Measurements from ENCODE around the gene GPR85.

The GPR85 gene

DNA sequence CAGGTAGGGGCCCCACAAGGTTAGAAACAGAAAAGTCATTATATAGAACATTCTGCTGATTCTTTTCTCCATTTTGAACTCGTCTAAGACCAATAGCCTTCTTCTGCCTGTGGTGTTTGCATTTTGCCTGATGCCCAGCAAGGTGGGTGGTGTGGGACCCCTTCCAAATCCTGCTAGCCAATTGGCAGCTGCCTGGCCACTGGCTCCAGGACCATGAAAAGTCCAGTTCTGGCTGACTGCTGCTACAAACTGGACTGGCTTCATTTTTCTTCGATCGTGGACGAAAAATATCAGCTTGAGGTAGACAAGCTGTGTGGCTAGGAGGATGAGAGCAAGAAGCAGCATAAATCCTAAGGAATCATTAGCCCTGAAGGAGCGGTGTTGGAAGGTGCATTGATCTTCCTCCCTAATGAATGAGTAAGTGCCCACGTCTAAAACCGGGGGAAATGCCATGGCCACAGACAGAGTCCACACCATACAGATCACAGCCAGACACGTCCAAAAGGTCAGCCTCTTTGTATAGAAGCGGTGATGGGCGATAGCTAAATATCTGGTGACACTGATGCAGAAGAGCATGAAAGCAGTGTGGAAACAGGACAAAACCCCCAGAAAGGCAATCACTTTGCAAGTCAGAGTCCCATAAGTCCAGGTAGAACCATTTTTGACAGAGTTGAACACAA lies 2.7 kb downstream of the GPR85 start:
- H3K36me3 ChIP-seq (ENCODE audit: insufficient read depth, insufficient read length, low read length), result no peaks in the 10 kb centered on the region
- H3K27me3 ChIP-seq (ENCODE audit: insufficient read depth, insufficient read length), result no peaks in the 10 kb centered on the region
- no peak overlapping the region for H3K9ac ChIP-seq (ENCODE audit: insufficient read length, low read depth)
- TF ChIP-seq SUZ12 (IDR thresholded peaks at IDR 0.05; ENCODE audit: extremely low read depth, insufficient read depth, insufficient read length), result no peak
- TF ChIP-seq YY1 (IDR thresholded peaks at IDR 0.05; ENCODE audit: insufficient read depth, insufficient read length), result no peak
- TF ChIP-seq ZNF274 (IDR thresholded peaks at IDR 0.05; ENCODE audit: low read depth, low read length), result no peak
- DNase-seq (ENCODE audit: low read depth, low spot score), result no peak
- no peak overlapping the region for H3K4me3 ChIP-seq (ENCODE audit: insufficient read length, low read depth)
- H3K9me3 ChIP-seq (ENCODE audit: insufficient read depth, low read length), result no peaks in the 10 kb centered on the region
- peaks cover 2% of the 10 kb centered on the region for H3K4me1 ChIP-seq (ENCODE audit: insufficient read depth, insufficient read length)

DNA sequence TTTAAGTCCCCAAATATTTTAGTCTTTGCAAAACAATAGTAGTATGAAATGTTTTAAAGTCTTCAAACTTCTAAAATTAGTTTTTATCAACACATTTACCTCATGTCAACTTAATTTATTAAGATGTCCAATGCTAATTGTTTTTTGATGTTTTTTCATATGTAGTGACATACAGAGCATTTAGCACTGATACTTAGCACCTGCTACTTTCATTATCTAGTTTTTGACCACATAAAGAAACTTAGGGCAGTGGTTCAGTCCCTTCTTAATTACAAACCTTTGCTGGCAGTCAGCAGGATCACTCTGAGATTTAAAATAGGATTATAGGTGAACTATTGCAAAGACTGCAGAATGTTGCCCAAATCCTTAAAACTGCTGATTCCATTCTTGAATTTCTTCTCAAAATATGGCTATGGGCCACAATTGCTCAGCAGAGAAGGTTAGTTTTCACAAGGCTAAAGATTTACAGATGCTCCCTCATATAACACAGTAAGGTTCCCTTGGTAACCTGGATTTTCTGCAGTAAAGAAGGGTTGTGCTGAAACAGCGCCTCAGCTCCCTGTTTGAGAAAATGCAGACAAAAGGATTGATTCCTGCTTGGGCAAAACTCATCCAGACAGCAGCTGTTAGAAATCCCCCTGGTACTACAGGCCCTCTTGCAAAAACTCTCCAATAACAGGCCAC lies 3.4 kb downstream of the GPR85 start:
- Histone ChIP-seq H3K36me3 (ENCODE audit: insufficient read depth, insufficient read length, low read length) (no peaks in the 10 kb centered on the region), H3K4me1 (ENCODE audit: insufficient read depth, insufficient read length) (peaks cover 2% of the 10 kb centered on the region), H3K4me3 (ENCODE audit: insufficient read length, low read depth) (no peak overlapping the region), H3K9ac (ENCODE audit: insufficient read length, low read depth) (no peak overlapping the region), H3K9me3 (ENCODE audit: insufficient read depth, low read length) (no peaks in the 10 kb centered on the region), H3K27me3 (ENCODE audit: insufficient read depth, insufficient read length) (no peaks in the 10 kb centered on the region)
- DNase-seq (ENCODE audit: low read depth, low spot score), result no peak
- no peak for TF ChIP-seq YY1 (IDR thresholded peaks at IDR 0.05; ENCODE audit: insufficient read depth, insufficient read length)
- TF ChIP-seq ZNF274 (IDR thresholded peaks at IDR 0.05; ENCODE audit: low read depth, low read length), result no peak
- TF ChIP-seq SUZ12 (IDR thresholded peaks at IDR 0.05; ENCODE audit: extremely low read depth, insufficient read depth, insufficient read length), result no peak

DNA sequence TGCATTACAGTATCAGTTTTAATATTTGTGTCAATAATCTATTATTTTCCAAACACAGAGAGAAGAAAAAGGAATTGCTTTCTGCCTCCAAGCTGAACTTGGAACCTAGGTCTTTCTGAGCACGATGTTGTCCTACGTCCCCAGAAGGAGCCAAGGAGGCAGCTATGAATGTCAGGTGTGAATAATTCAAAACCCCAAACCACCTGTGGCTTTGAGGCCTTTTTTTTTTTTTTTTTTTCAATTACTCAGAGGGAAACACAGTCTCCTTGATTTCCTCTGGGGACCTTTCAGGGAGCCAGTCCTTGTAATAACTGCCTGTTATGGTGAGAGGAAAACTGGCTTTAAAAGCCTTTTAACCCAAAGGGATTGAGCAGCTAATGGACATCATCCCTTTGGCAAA lies 8.3 kb downstream of the GPR85 start:
- no peak for TF ChIP-seq SUZ12 (IDR thresholded peaks at IDR 0.05; ENCODE audit: extremely low read depth, insufficient read depth, insufficient read length)

DNA sequence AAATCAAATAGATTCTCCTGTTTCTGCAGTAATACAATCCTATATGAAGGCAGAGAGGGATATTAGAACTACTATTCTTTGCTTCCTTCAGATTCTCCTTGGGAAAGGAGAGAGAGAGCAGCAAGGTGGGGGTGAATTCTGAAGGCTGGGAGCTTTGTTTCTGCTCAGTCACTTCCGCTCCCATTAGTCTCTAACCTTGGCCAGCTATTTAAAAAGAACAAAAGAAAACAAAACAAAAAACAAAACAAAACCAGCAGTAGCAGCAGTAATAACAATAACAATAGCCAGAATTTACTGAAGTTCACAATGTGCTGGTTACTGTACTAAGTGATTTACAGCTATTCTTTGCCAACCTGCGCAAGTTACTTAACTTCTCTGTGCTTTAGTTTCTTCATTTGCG lies 9.9 kb downstream of the GPR85 start:
- H3K4me3 ChIP-seq (ENCODE audit: insufficient read length, low read depth), result no peak overlapping the region
- H3K27me3 ChIP-seq (ENCODE audit: insufficient read depth, insufficient read length), result no peaks in the 10 kb centered on the region
- no peaks in the 10 kb centered on the region for H3K4me1 ChIP-seq (ENCODE audit: insufficient read depth, insufficient read length)
- TF ChIP-seq ZNF274 (IDR thresholded peaks at IDR 0.05; ENCODE audit: low read depth, low read length) (no peak), YY1 (IDR thresholded peaks at IDR 0.05; ENCODE audit: insufficient read depth, insufficient read length) (no peak), SUZ12 (IDR thresholded peaks at IDR 0.05; ENCODE audit: extremely low read depth, insufficient read depth, insufficient read length) (no peak)
- H3K36me3 ChIP-seq (ENCODE audit: insufficient read depth, insufficient read length, low read length), result no peaks in the 10 kb centered on the region
- DNase-seq (ENCODE audit: low read depth, low spot score), result no peak
- no peak overlapping the region for H3K9ac ChIP-seq (ENCODE audit: insufficient read length, low read depth)
- no peaks in the 10 kb centered on the region for H3K9me3 ChIP-seq (ENCODE audit: insufficient read depth, low read length)

More for the DNA sequence above, 8.3 kb downstream of the GPR85 start:
- H3K9me3 ChIP-seq (ENCODE audit: insufficient read depth, low read length), result no peaks in the 10 kb centered on the region
- H3K36me3 ChIP-seq (ENCODE audit: insufficient read depth, insufficient read length, low read length), result no peaks in the 10 kb centered on the region
- H3K27me3 ChIP-seq (ENCODE audit: insufficient read depth, insufficient read length), result no peaks in the 10 kb centered on the region
- no peaks in the 10 kb centered on the region for H3K4me1 ChIP-seq (ENCODE audit: insufficient read depth, insufficient read length)
- H3K4me3 ChIP-seq (ENCODE audit: insufficient read length, low read depth), result no peak overlapping the region
- DNase-seq (ENCODE audit: low read depth, low spot score), result no peak
- H3K9ac ChIP-seq (ENCODE audit: insufficient read length, low read depth), result no peak overlapping the region

DNA sequence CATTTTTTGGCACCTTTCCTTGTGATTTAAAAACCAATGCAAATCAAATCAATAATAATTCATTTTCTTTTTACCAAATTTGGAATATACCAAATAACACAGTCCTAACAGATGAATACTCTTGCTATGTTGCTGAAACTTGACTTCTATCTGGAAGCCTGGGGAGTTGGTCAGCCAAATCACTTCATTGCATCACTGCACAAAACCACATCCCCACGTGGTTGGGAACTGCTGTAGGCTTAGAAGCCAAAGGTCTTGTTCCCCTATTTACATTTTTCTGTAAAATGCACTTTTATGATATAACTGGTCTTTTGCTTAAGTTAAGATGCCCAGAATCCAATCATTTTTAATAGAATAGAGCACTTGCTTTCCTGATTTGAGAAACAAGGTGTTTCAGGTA lies 15.2 kb downstream of the GPR85 start:
- Histone ChIP-seq H3K9me3 (ENCODE audit: insufficient read depth, low read length) (no peaks in the 10 kb centered on the region), H3K36me3 (ENCODE audit: insufficient read depth, insufficient read length, low read length) (no peaks in the 10 kb centered on the region)

DNA sequence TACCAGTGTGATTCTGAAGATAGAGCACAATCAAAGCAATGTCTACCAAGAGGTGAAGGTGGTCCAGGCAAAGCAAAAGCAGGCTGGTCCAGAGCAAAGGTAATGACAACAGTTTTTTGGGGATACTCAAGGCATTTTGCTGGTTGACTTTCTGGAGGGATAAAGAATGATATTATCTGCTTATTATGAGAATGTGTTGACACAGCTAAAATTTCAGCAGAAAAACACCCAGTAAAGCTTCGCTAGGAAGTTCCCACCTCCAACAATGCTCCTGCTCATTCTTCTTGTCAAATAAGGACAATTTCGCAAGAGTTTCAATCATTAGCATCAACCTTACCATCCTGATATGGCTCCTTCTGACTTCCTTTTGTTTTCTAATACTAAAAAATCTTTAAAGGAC lies 24.1 kb downstream of the GPR85 start:
- Histone ChIP-seq H3K4me1 (ENCODE audit: insufficient read depth, insufficient read length) (no peaks in the 10 kb centered on the region), H3K27me3 (ENCODE audit: insufficient read depth, insufficient read length) (no peaks in the 10 kb centered on the region), H3K9ac (ENCODE audit: insufficient read length, low read depth) (no peak overlapping the region), H3K9me3 (ENCODE audit: insufficient read depth, low read length) (no peaks in the 10 kb centered on the region), H3K36me3 (ENCODE audit: insufficient read depth, insufficient read length, low read length) (no peaks in the 10 kb centered on the region), H3K4me3 (ENCODE audit: insufficient read length, low read depth) (no peak overlapping the region)
- TF ChIP-seq ZNF274 (IDR thresholded peaks at IDR 0.05; ENCODE audit: low read depth, low read length) (no peak), YY1 (IDR thresholded peaks at IDR 0.05; ENCODE audit: insufficient read depth, insufficient read length) (no peak), SUZ12 (IDR thresholded peaks at IDR 0.05; ENCODE audit: extremely low read depth, insufficient read depth, insufficient read length) (no peak)
- DNase-seq (ENCODE audit: low read depth, low spot score), result no peak

More for the DNA sequence above, 15.2 kb downstream of the GPR85 start:
- Histone ChIP-seq H3K4me1 (ENCODE audit: insufficient read depth, insufficient read length) (no peaks in the 10 kb centered on the region), H3K27me3 (ENCODE audit: insufficient read depth, insufficient read length) (no peaks in the 10 kb centered on the region), H3K4me3 (ENCODE audit: insufficient read length, low read depth) (no peak overlapping the region), H3K9ac (ENCODE audit: insufficient read length, low read depth) (no peak overlapping the region)
- no peak for TF ChIP-seq YY1 (IDR thresholded peaks at IDR 0.05; ENCODE audit: insufficient read depth, insufficient read length)
- DNase-seq (ENCODE audit: low read depth, low spot score), result no peak

DNA sequence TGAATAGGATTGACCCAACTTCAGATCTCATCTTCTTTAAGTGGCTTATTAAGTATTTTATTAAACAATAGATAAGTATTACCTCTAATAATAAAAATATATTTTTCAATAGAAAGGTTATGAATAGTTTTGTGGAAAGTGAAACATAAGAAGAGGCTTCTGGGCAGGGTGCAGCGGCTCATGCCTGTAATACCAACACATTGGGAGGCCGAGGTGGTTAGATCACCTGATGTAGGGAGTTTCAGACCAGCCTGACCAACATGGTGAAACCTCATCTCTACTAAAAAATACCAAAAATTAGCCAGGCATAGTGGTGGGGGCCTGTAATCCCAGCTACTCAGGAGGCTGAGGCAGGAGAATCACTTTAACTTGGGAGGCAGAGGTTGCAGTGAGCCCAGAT lies 26.5 kb downstream of the GPR85 start:
- H3K9ac ChIP-seq (ENCODE audit: insufficient read length, low read depth), result no peak overlapping the region
- H3K4me1 ChIP-seq (ENCODE audit: insufficient read depth, insufficient read length), result no peaks in the 10 kb centered on the region
- no peaks in the 10 kb centered on the region for H3K27me3 ChIP-seq (ENCODE audit: insufficient read depth, insufficient read length)
- H3K4me3 ChIP-seq (ENCODE audit: insufficient read length, low read depth), result no peak overlapping the region
- TF ChIP-seq ZNF274 (IDR thresholded peaks at IDR 0.05; ENCODE audit: low read depth, low read length) (no peak), YY1 (IDR thresholded peaks at IDR 0.05; ENCODE audit: insufficient read depth, insufficient read length) (no peak), SUZ12 (IDR thresholded peaks at IDR 0.05; ENCODE audit: extremely low read depth, insufficient read depth, insufficient read length) (no peak)
- no peak for DNase-seq (ENCODE audit: low read depth, low spot score)
- no peaks in the 10 kb centered on the region for H3K36me3 ChIP-seq (ENCODE audit: insufficient read depth, insufficient read length, low read length)
- no peaks in the 10 kb centered on the region for H3K9me3 ChIP-seq (ENCODE audit: insufficient read depth, low read length)

Measured in NT2/D1 (cell line).